HepG2 (cell line): Measurements from ENCODE around the gene YIPF5.

Experiments
- ARNTL ChIP-seq: sonication (generic); formaldehyde crosslinking; IDR thresholded peaks from 2 replicates; pipeline ENCODE4 v1.4.0; 2020; ENCODE audit warnings: mild to moderate bottlenecking, missing genetic modification reagents
- CHD2 ChIP-seq: IDR thresholded peaks from 2 replicates; pipeline ENCODE4 v1.6.1; 2011; ENCODE audit warnings: low read depth, low read length, improper control_type of control experiment
- CTCF ChIP-seq: sonication (generic); formaldehyde crosslinking; IDR thresholded peaks from 2 replicates; pipeline ENCODE4 v1.5.0; 2020; ENCODE audit warnings: mild to moderate bottlenecking, missing genetic modification reagents, moderate library complexity
- EZH2 ChIP-seq: conservative IDR thresholded peaks from 2 replicates; pipeline ENCODE4 v1.6.1; 2012; ENCODE audit warnings: mild to moderate bottlenecking, low read depth, low read length, moderate library complexity
- MAZ ChIP-seq, 2 experiments: sonication (generic) in 1 of 2; formaldehyde crosslinking in 1 of 2; IDR thresholded peaks; 2 replicates each; pipeline versions ENCODE4 v1.5.0 to v1.6.1; 2012 to 2020; ENCODE audit warnings: low read depth in 2 of 2, mild to moderate bottlenecking in 2 of 2, borderline replicate concordance in 1 of 2, improper control_type of control experiment in 1 of 2, low read length in 1 of 2, missing genetic modification reagents in 1 of 2, moderate library complexity in 1 of 2
- MXI1 ChIP-seq: IDR thresholded peaks from 3 replicates; pipeline ENCODE4 v1.6.1; 2012; ENCODE audit warnings: low read depth, low read length, inconsistent platforms, borderline replicate concordance
- SETDB1 ChIP-seq: sonication (generic); formaldehyde crosslinking; IDR thresholded peaks from 2 replicates; pipeline ENCODE4 v1.5.1; 2020; ENCODE audit warnings: missing genetic modification reagents, mild to moderate bottlenecking, borderline replicate concordance
- ZKSCAN1 ChIP-seq: fragments of 150-350 bp; IDR thresholded peaks from 2 replicates; pipeline ENCODE4 v1.6.1; 2014; ENCODE audit warnings: low read length
- ZNF558 ChIP-seq: sonication (generic); formaldehyde crosslinking; IDR thresholded peaks from 2 replicates; pipeline ENCODE4 v1.9.0; 2022; ENCODE audit warnings: mild to moderate bottlenecking, missing genetic modification reagents, borderline replicate concordance
- ZSCAN22 ChIP-seq: sonication (generic); formaldehyde crosslinking; IDR thresholded peaks from 2 replicates; pipeline ENCODE4 v1.4.0; 2020; ENCODE audit warnings: mild to moderate bottlenecking, missing genetic modification reagents

GRCh38 chr5:144139586-144139985 is 30.9 kb downstream of the YIPF5 start:
- TF ChIP-seq MXI1 (no peak), ARNTL (no peak), ZNF558 (CRISPR knock-in tag) (no peak), CTCF (CRISPR knock-in tag) (no peak), MAZ (IDR thresholded peaks at IDR 0.05; ENCODE audit: borderline replicate concordance, low read depth, low read length) (no peak), MAZ (CRISPR knock-in tag; IDR thresholded peaks at IDR 0.05; ENCODE audit: low read depth) (no peak), SETDB1 (CRISPR knock-in tag) (no peak), CHD2 (no peak), ZSCAN22 (CRISPR knock-in tag) (no peak), ZKSCAN1 (no peak), EZH2 (no peak)
